HepG2 (cell line): Measurements from ENCODE around the gene ARHGEF11. TPM values are rescaled to one million over a fixed set of nuclear protein-coding genes. Genes with fewer than 3 reads are reported as not detected.

Experiments
- CCDC6 ChIP-seq: sonication (generic); formaldehyde crosslinking; IDR thresholded peaks from 2 replicates; pipeline ENCODE4 v1.8.1; 2022; ENCODE audit warnings: mild to moderate bottlenecking, missing genetic modification reagents, moderate library complexity
- EED ChIP-seq: sonication (generic); formaldehyde crosslinking; IDR thresholded peaks from 2 replicates; pipeline ENCODE4 v1.5.0; 2020; ENCODE audit warnings: mild to moderate bottlenecking, missing genetic modification reagents
- ETV5 ChIP-seq: IDR thresholded peaks from 2 replicates; pipeline ENCODE4 v1.6.1; 2018; ENCODE audit warnings: missing biosample characterization, missing genetic modification reagents, inconsistent platforms, borderline replicate concordance
- JDP2 ChIP-seq: sonication (generic); formaldehyde crosslinking; IDR thresholded peaks from 2 replicates; pipeline ENCODE4 v1.8.1; 2022; ENCODE audit warnings: missing genetic modification reagents, borderline replicate concordance
- NCOA1 ChIP-seq: sonication (generic); formaldehyde crosslinking; IDR thresholded peaks from 2 replicates; pipeline ENCODE4 v1.9.0; 2021; ENCODE audit warnings: missing genetic modification reagents
- SCMH1 ChIP-seq: sonication (generic); formaldehyde crosslinking; IDR thresholded peaks from 2 replicates; pipeline ENCODE4 v1.9.0; 2021; ENCODE audit warnings: missing genetic modification reagents, mild to moderate bottlenecking, borderline replicate concordance
- SIX4 ChIP-seq: sonication (generic); formaldehyde crosslinking; IDR thresholded peaks from 2 replicates; pipeline ENCODE4 v1.4.0; 2020; ENCODE audit warnings: missing genetic modification reagents
- SOX5 ChIP-seq: IDR thresholded peaks from 2 replicates; pipeline ENCODE4 v1.6.1; 2016; ENCODE audit warnings: borderline replicate concordance
- SRSF1 ChIP-seq: fragments of 200-400 bp; formaldehyde crosslinking; optimal IDR thresholded peaks from 2 replicates; pipeline ENCODE3; 2017; ENCODE audit warnings: mild to moderate bottlenecking, low read depth, low read length, moderate library complexity
- ZGPAT ChIP-seq: IDR thresholded peaks from 2 replicates; pipeline ENCODE4 v1.6.1; 2016; ENCODE audit warnings: mild to moderate bottlenecking
- ZNF512 ChIP-seq: sonication (generic); formaldehyde crosslinking; IDR thresholded peaks from 2 replicates; pipeline ENCODE4 v1.4.0; 2020; ENCODE audit warnings: mild to moderate bottlenecking, missing genetic modification reagents
- ZNF572 ChIP-seq: sonication (generic); formaldehyde crosslinking; IDR thresholded peaks from 2 replicates; pipeline ENCODE4 v1.5.1; 2020; ENCODE audit warnings: mild to moderate bottlenecking, missing genetic modification reagents
- ZNF574 ChIP-seq: sonication (generic); formaldehyde crosslinking; IDR thresholded peaks from 2 replicates; pipeline ENCODE4 v1.4.0; 2020; ENCODE audit warnings: missing genetic modification reagents
- ZNF577 ChIP-seq: sonication (generic); formaldehyde crosslinking; IDR thresholded peaks from 2 replicates; pipeline ENCODE4 v1.4.0; 2020; ENCODE audit warnings: mild to moderate bottlenecking, low read depth, missing genetic modification reagents, borderline replicate concordance
- ZNF639 ChIP-seq: conservative IDR thresholded peaks from 2 replicates; pipeline ENCODE4 v1.6.1; 2018; ENCODE audit warnings: missing genetic modification reagents
- ZNF816 ChIP-seq: sonication (generic); formaldehyde crosslinking; IDR thresholded peaks from 2 replicates; pipeline ENCODE4 v1.8.0; 2022; ENCODE audit warnings: missing genetic modification reagents, mild to moderate bottlenecking, borderline replicate concordance
- ZSCAN22 ChIP-seq: sonication (generic); formaldehyde crosslinking; IDR thresholded peaks from 2 replicates; pipeline ENCODE4 v1.4.0; 2020; ENCODE audit warnings: mild to moderate bottlenecking, missing genetic modification reagents
- polyA plus RNA-seq, 8 experiments: library from polyadenylated mRNA; depleted of rRNA in 3 of 8; stranded (reverse) in 7 of 8; unstranded in 1 of 8; fragments of >200 nt; fragmentation: Illumina TruSeq in 4 of 8; extraction: Trizol in 4 of 8; gene quantifications; 2 replicates each; pipeline versions ENCODE4 v1.2.1 to v1.2.3, GENCODE V29; 2011 to 2016; ENCODE audit warnings: low read depth in 4 of 8, missing spikeins in 1 of 8, mixed read lengths in 1 of 8; ENCODE audit not compliant: insufficient read depth in 1 of 8
- total RNA-seq, 5 experiments: library from RNA; depleted of rRNA; stranded (reverse); fragments of >200 nt; fragmentation: Illumina TruSeq; extraction: Trizol; gene quantifications; 2 replicates each; pipeline ENCODE4 v1.2.3, GENCODE V29; 2016; ENCODE audit warnings: low read depth in 1 of 5
- TF ChIP-seq, protein P1 (sequence below): sonication (generic); formaldehyde crosslinking; conservative IDR thresholded peaks from 2 replicates; pipeline ENCODE4 v1.8.0; 2022; ENCODE audit warnings: low read depth, missing genetic modification reagents

The ARHGEF11 gene
- total and polyA plus RNA-seq, 2 of the 13 experiments (the other 11 are each of a cell fraction or from before 2014, with no cell fraction given): 16.5 to 21.2 TPM

- TF ChIP-seq ZGPAT (no peak), SIX4 (CRISPR knock-in tag) (no peak), ZNF577 (no peak), SRSF1 (no peak), ZNF816 (CRISPR knock-in tag) (no peak), NCOA1 (CRISPR knock-in tag) (no peak), EED (CRISPR knock-in tag) (0 out of 2 replicates have a peak, but pooled peaks have one; percentile 45), ZNF512 (CRISPR knock-in tag) (peak; percentile 87; the same call in 1 of the 2 replicates), CCDC6 (CRISPR knock-in tag) (no peak), ZNF639 (CRISPR knock-in tag) (no peak), JDP2 (CRISPR knock-in tag) (no peak), SOX5 (CRISPR knock-in tag) (no peak), ZNF574 (CRISPR knock-in tag) (0 out of 2 replicates have a peak, but pooled peaks have one; percentile 17), SCMH1 (no peak), ETV5 (CRISPR knock-in tag) (no peak), ZNF572 (no peak), ZSCAN22 (no peak)
- TF ChIP-seq, protein P1, sequence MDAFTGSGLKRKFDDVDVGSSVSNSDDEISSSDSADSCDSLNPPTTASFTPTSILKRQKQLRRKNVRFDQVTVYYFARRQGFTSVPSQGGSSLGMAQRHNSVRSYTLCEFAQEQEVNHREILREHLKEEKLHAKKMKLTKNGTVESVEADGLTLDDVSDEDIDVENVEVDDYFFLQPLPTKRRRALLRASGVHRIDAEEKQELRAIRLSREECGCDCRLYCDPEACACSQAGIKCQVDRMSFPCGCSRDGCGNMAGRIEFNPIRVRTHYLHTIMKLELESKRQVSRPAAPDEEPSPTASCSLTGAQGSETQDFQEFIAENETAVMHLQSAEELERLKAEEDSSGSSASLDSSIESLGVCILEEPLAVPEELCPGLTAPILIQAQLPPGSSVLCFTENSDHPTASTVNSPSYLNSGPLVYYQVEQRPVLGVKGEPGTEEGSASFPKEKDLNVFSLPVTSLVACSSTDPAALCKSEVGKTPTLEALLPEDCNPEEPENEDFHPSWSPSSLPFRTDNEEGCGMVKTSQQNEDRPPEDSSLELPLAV (CRISPR knock-in tag): no peak
Measured at GRCh38 chr1:156927215-156928042, 118.1 kb downstream of the ARHGEF11 start (continued).
